IMR-90 (cell line): ENCODE measurements around the gene MYO9A. TPM values are rescaled to one million over a fixed set of nuclear protein-coding genes. Genes with fewer than 3 reads are reported as not detected.

ENCODE experiments used
- ATAC-seq: fragments of 200-7000 bp; cut with Tn5 transposase; 2 replicates; pipeline ENCODE4 v1.9.1; 2020; ENCODE audit warnings: low read depth, mild to moderate bottlenecking, moderate library complexity
- BruUV-seq: library from RNA; stranded (reverse); fragments of 400-500 nt; replicated peaks from 2 replicates; lab custom pipeline; 2021; lab: Mats Ljungman, UMichigan
- CTCF ChIA-PET: fragments of 300-600 bp; formaldehyde crosslinking; extraction: SDS; loops from one replicate; lab custom pipeline; 2021; ENCODE audit warnings: antibody characterized with exemption; lab: Yijun Ruan, JAX
- POLR2A ChIA-PET: fragments of 300-600 bp; sonication (Branson Sonifier 250); formaldehyde crosslinking; loops from one replicate; lab custom pipeline; 2022; ENCODE audit warnings: antibody characterized with exemption; ENCODE audit not compliant: unreplicated experiment; lab: Charles Lee
- DNase-seq: peaks from one replicate; pipeline ENCODE4 v3.0.0; 2013
- H2AFZ ChIP-seq: replicated peaks from 2 replicates; pipeline ENCODE3; 2013; ENCODE audit warnings: low read length, mild to moderate bottlenecking; ENCODE audit not compliant: poor library complexity
- H2AK5ac ChIP-seq: 2 replicates; pipeline ENCODE4 v1.6.1; 2013; ENCODE audit warnings: low read depth, low read length, inconsistent platforms
- H2AK9ac ChIP-seq: replicated peaks from 2 replicates; pipeline ENCODE3; 2013; ENCODE audit warnings: mild to moderate bottlenecking, low read depth, low read length, moderate library complexity; ENCODE audit not compliant: poor library complexity
- H2BK120ac ChIP-seq: 2 replicates; pipeline ENCODE4 v1.6.1; 2013; ENCODE audit warnings: low read depth, low read length, inconsistent platforms
- H2BK15ac ChIP-seq: 3 replicates; pipeline ENCODE4 v1.6.1; 2013; ENCODE audit warnings: low read depth, low read length, inconsistent platforms
- H2BK20ac ChIP-seq: 2 replicates; pipeline ENCODE4 v1.6.1; 2013; ENCODE audit warnings: low read depth, mild to moderate bottlenecking, inconsistent platforms, low read length, moderate library complexity
- H2BK5ac ChIP-seq: 2 replicates; pipeline ENCODE4 v1.6.1; 2013; ENCODE audit warnings: mild to moderate bottlenecking, low read depth, low read length, inconsistent platforms; ENCODE audit not compliant: poor library complexity, severe bottlenecking
- H3K14ac ChIP-seq: replicated peaks from 2 replicates; pipeline ENCODE4 v1.6.1; 2013; ENCODE audit warnings: low read depth, low read length, inconsistent platforms
- H3K18ac ChIP-seq: 2 replicates; pipeline ENCODE4 v1.6.1; 2013; ENCODE audit warnings: low read depth, low read length, control low read depth
- H3K23ac ChIP-seq: 2 replicates; pipeline ENCODE4 v1.6.1; 2013; ENCODE audit warnings: low read depth, low read length, inconsistent platforms
- H3K27ac ChIP-seq: 2 replicates; pipeline ENCODE4 v1.5.1; 2013; ENCODE audit warnings: mild to moderate bottlenecking, control low read depth, low read length; ENCODE audit not compliant: insufficient read depth
- H3K27me3 ChIP-seq: 2 replicates; pipeline ENCODE4 v1.6.1; 2013; ENCODE audit warnings: low read length; ENCODE audit not compliant: control insufficient read depth, insufficient read depth
- H3K36me3 ChIP-seq: 2 replicates; pipeline ENCODE4 v1.6.1; 2013; ENCODE audit warnings: low read length, mixed read lengths; ENCODE audit not compliant: control insufficient read depth, insufficient read depth
- H3K4ac ChIP-seq: 2 replicates; pipeline ENCODE4 v1.6.1; 2013; ENCODE audit warnings: low read depth, low read length, inconsistent platforms
- H3K4me1 ChIP-seq: 2 replicates; pipeline ENCODE4 v1.6.1; 2013; ENCODE audit warnings: low read length, mixed read lengths; ENCODE audit not compliant: control insufficient read depth, insufficient read depth
- H3K4me2 ChIP-seq: 2 replicates; pipeline ENCODE4 v1.6.1; 2013; ENCODE audit warnings: low read depth, mild to moderate bottlenecking, control low read depth, low read length, moderate library complexity
- H3K4me3 ChIP-seq: 2 replicates; pipeline ENCODE4 v1.5.1; 2013; ENCODE audit warnings: low read depth, mild to moderate bottlenecking, control low read depth, low read length, moderate library complexity; ENCODE audit not compliant: insufficient read depth
- H3K56ac ChIP-seq: 2 replicates; pipeline ENCODE4 v1.6.1; 2013; ENCODE audit warnings: low read length, inconsistent platforms; ENCODE audit not compliant: insufficient read depth; ENCODE audit errors: extremely low read depth
- H3K79me1 ChIP-seq, 2 experiments: 2 replicates each; pipeline ENCODE4 v1.6.1; 2013; ENCODE audit warnings: low read length in 2 of 2, inconsistent platforms in 1 of 2, low read depth in 1 of 2
- H3K9ac ChIP-seq: 2 replicates; pipeline ENCODE4 v1.6.1; 2013; ENCODE audit warnings: low read depth, low read length, control low read depth
- H3K9me1 ChIP-seq: 2 replicates; pipeline ENCODE4 v1.6.1; 2013; ENCODE audit warnings: low read length, inconsistent platforms; ENCODE audit not compliant: insufficient read depth
- H3K9me3 ChIP-seq: 2 replicates; pipeline ENCODE4 v1.6.1; 2013; ENCODE audit warnings: low read length; ENCODE audit not compliant: control insufficient read depth, insufficient read depth
- H4K20me1 ChIP-seq: 2 replicates; pipeline ENCODE4 v1.6.1; 2013; ENCODE audit warnings: low read length, inconsistent platforms; ENCODE audit not compliant: insufficient read depth
- H4K5ac ChIP-seq: 2 replicates; pipeline ENCODE4 v1.6.1; 2013; ENCODE audit warnings: mild to moderate bottlenecking, low read depth, low read length, control low read depth
- H4K8ac ChIP-seq, 2 experiments: 2 replicates each; pipeline ENCODE4 v1.6.1; 2013; ENCODE audit warnings: low read depth in 2 of 2, low read length in 2 of 2, control low read depth in 1 of 2, inconsistent platforms in 1 of 2
- H4K91ac ChIP-seq: 2 replicates; pipeline ENCODE4 v1.6.1; 2013; ENCODE audit warnings: low read depth, low read length, inconsistent platforms; ENCODE audit not compliant: insufficient read depth
- CTCF ChIP-seq: conservative IDR thresholded peaks from 2 replicates; pipeline ENCODE4 v1.5.1; 2012; ENCODE audit warnings: mild to moderate bottlenecking, low read depth, low read length, improper control_type of control experiment
- FOS ChIP-seq: fragments of 150-350 bp; IDR thresholded peaks from 2 replicates; pipeline ENCODE4 v1.6.1; 2016; ENCODE audit warnings: low read depth, low read length
- USF2 ChIP-seq: fragments of 150-350 bp; IDR thresholded peaks from 2 replicates; pipeline ENCODE4 v1.6.1; 2017; ENCODE audit warnings: mild to moderate bottlenecking, antibody characterized with exemption, low read length, low read depth
- WGBS, 2 experiments: methylation state at CpG; one replicate each; pipeline versions ENCODE4 v1.1.5 to v1.1.7; 2013; ENCODE audit warnings: missing lambda C conversion rate in 2 of 2; ENCODE audit not compliant: insufficient read length in 1 of 2; ENCODE audit errors: extremely low coverage in 2 of 2; 5-methylcytosine and 5-hydroxymethylcytosine counted together
- dilution Hi-C: fragments of 300-500 bp; cut with HindIII; formaldehyde crosslinking; loops from one replicate; pipeline ENCODE4 v1.14.3; 2018; ENCODE audit warnings: low sequenced_read_pairs; ENCODE audit not compliant: unreplicated experiment
- in situ Hi-C: fragments of 300-500 bp; cut with MboI; formaldehyde crosslinking; loops from 3 replicates; pipeline ENCODE4 v1.14.3; 2019; ENCODE audit warnings: low sequenced_read_pairs, inconsistent platforms, mixed read lengths
- intact Hi-C: fragments of 100-400 bp; cut with micrococcal nuclease; formaldehyde crosslinking; loops from 2 replicates; pipeline ENCODE4 v1.10.0; 2022
- polyA plus RNA-seq, 3 experiments: library from polyadenylated mRNA; depleted of rRNA; stranded (reverse); fragments of >200 nt; gene quantifications; 2 replicates each; pipeline ENCODE4 v1.2.3, GENCODE V29; 2012; ENCODE audit warnings: low replicate concordance in 1 of 3
- total RNA-seq: library from RNA; depleted of rRNA; stranded (reverse); fragments of >200 nt; gene quantifications from 2 replicates; pipeline ENCODE4 v1.2.3, GENCODE V29; 2012

The MYO9A gene
- total and polyA plus RNA-seq, 2 of the 4 experiments (the other 2 are of a cell fraction) = 6.0 to 49.5 TPM

GRCh38 chr15:71957026-71957425 is 160.9 kb downstream of the MYO9A start:
- Histone ChIP-seq H2AK9ac (no peak overlapping the region), H2AK5ac (no peak overlapping the region), H4K91ac (no peak overlapping the region), H3K4ac (no peak overlapping the region), H3K56ac (no peak overlapping the region), H3K23ac (no peak overlapping the region), H3K9ac (no peak overlapping the region), H3K18ac (no peak overlapping the region), H3K27me3 (no peaks in the 10 kb centered on the region), H3K14ac (no peak overlapping the region), H2BK120ac (no peak overlapping the region), H4K8ac (no peak overlapping the region), H3K4me3 (no peak overlapping the region), H3K27ac (no peak overlapping the region), H3K4me2 (no peak overlapping the region), H3K9me1 (no peaks in the 10 kb centered on the region), H2AFZ (no peak overlapping the region), H4K20me1 (no peaks in the 10 kb centered on the region), H2BK5ac (no peak overlapping the region), H3K4me1 (peaks cover 5% of the 10 kb centered on the region; the same call in 1 of the 2 replicates), H2BK20ac (no peak overlapping the region), H4K5ac (no peak overlapping the region), H3K9me3 (no peaks in the 10 kb centered on the region), H3K36me3 (no peaks in the 10 kb centered on the region), H2BK15ac (no peak overlapping the region), H3K79me1 (peaks cover 0 to 3% of the 10 kb centered on the region in 2 experiments; a peak in 2 of 4 replicates)
- dilution Hi-C loops (no loop called here), intact Hi-C loops (no loop called here), in situ Hi-C loops (no loop called here)
- peak; percentile 44 for ATAC-seq
- ChIA-PET POLR2A (interaction anchor here (0.6 kb wide), 1 partner anchor 1431 kb away, joined by 3 read pairs; no protein-coding TSS in a partner anchor), CTCF (no interaction called here)
- no TSS peak for BruUV-seq
- peak; percentile 41 for DNase-seq
- 70% methylated on average over 2 of the region's 2 CpGs; no CpG with 5 or more reads in 1 of the 2 experiments for WGBS, 2 experiments
- TF ChIP-seq CTCF (no peak), USF2 (no peak), FOS (no peak)
